Astrocyte (in vitro differentiated cells and primary cell): ENCODE measurements around the gene B3GNT7.

Experiments used
- EZH2 ChIP-seq: IDR thresholded peaks from 2 replicates; pipeline ENCODE4 v1.6.1; 2012; ENCODE audit warnings: mild to moderate bottlenecking, low read length, inconsistent platforms; ENCODE audit not compliant: insufficient read depth
- TF ChIP-seq, protein P1 (sequence below): IDR thresholded peaks from 2 replicates; pipeline ENCODE4 v1.5.1; 2011; ENCODE audit warnings: low read depth, mild to moderate bottlenecking, inconsistent platforms, low read length, moderate library complexity; ENCODE audit not compliant: insufficient read depth

DNA sequence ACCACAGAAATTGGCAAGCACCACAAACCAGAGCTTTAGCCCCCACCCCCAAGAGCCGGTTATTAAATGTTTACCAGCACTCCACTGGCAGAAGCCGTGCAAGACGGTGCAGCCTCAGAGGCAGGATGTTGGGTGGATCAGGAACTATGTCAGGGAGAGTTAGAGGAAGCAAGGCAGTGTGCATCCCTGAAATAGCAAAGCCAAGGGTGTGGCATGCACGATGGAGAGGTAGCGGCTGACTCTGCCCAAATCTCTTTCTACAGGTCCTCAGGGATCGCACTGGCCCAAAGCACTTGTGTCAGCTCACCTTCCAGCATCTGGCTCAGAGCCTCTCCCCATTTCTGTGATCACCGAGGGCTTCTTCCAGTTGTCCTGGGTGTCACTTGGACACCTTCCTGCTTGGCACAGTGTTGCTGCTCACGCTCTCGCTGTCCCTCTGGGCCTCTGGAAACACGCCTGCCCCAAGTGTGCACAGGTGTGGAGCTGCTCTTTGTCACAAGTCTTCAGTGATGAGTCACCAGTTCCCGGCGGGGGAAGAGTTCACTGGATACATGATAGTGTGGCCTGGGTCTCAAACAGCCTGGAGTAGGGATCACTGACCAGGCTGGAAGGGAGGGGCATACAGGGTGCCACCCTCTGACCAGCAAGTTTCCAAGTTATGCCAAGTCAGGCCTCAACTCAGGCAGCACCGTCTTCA is 17.3 kb upstream of the B3GNT7 start:
- no peak for TF ChIP-seq EZH2
- TF ChIP-seq, protein P1, sequence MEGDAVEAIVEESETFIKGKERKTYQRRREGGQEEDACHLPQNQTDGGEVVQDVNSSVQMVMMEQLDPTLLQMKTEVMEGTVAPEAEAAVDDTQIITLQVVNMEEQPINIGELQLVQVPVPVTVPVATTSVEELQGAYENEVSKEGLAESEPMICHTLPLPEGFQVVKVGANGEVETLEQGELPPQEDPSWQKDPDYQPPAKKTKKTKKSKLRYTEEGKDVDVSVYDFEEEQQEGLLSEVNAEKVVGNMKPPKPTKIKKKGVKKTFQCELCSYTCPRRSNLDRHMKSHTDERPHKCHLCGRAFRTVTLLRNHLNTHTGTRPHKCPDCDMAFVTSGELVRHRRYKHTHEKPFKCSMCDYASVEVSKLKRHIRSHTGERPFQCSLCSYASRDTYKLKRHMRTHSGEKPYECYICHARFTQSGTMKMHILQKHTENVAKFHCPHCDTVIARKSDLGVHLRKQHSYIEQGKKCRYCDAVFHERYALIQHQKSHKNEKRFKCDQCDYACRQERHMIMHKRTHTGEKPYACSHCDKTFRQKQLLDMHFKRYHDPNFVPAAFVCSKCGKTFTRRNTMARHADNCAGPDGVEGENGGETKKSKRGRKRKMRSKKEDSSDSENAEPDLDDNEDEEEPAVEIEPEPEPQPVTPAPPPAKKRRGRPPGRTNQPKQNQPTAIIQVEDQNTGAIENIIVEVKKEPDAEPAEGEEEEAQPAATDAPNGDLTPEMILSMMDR, result no peak
